ENCODE results near the gene TANC2. TPM values are rescaled to one million over a fixed set of nuclear protein-coding genes. Genes with fewer than 3 reads are reported as not detected.

Gene TANC2
- total RNA-seq = 10 to 100 TPM in 3 of 4 donors, 1 to 10 TPM in 1; 7.5 to 21.3 (median 14.6) TPM

DNA sequence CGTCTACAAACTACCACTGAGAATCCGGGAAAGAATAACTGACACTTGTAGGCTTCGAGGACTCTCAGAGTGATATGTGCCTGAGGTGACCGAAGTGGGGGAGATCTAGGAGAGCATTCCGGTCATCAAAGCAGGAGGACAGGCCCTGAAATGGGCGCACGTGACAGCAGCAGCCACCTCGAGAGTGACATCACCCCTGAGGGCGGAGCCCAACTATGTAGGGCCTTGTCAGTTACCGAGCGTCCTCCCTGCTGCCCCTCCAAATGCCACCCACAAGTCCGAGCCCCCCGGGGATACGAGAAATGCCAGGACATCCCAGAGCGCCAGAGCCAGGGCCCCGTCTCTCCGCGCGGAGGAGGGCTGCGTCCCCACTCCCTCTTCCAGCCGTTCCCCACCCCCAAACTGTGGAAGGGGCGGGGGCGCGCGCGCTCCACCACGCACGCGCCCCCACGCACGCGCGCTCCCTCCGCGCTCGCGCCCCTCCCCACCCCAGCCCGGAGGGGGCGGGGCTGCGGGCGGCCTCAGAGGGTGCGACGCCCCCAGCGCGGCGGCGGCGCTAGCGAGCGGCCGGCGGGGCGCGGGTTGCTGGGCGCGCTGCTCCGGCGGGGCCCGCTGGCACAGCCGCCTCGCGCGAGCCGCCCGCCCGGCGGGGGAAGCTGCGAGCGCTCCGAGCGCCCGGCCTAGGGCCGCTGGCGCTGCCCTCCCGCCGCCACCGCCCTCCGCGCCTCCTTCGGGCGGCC lies at the start of gene TANC2:
Gene TANC2, plus strand, starts transcription at position 550 of the 740 bp plus-strand sequence. CDS start 43,325 bp downstream, outside the sequence.
- peak; percentile 96 for DNase-seq (ENCODE audit: extremely low spot score)
- Histone ChIP-seq H3K9me3 (peaks cover 0 to 3% (median 0%) of the 10 kb centered on the region in 4 donors), H3K27ac (replicated peaks in 1 of 4) (peak within 1 kb of the TSS; percentile 85 to 92 (median 90)), H3K4me3 (peak within 1 kb of the TSS; percentile 80 to 98 (median 92)), H3K27me3 (no peaks in the 10 kb centered on the region), H3K36me3 (no peaks in the 10 kb centered on the region), H3K4me1 (peaks cover 14 to 30% (median 29%) of the 10 kb centered on the region in 4 donors)
- intact Hi-C loops (cut with DNase I) = loop anchor here (10.0 kb wide), 2 partner anchors 151 to 439 kb away; no protein-coding TSS in a partner anchor
- TF ChIP-seq POLR2A (IDR thresholded peaks at IDR 0.05; ENCODE audit: low read depth) = no peak
- no peak for TF ChIP-seq EP300 (IDR thresholded peaks at IDR 0.05)
- peak in 1 of 2 donors; percentile 72 for TF ChIP-seq POLR2AphosphoS5 (IDR thresholded peaks at IDR 0.05)
- TF ChIP-seq, protein P1, sequence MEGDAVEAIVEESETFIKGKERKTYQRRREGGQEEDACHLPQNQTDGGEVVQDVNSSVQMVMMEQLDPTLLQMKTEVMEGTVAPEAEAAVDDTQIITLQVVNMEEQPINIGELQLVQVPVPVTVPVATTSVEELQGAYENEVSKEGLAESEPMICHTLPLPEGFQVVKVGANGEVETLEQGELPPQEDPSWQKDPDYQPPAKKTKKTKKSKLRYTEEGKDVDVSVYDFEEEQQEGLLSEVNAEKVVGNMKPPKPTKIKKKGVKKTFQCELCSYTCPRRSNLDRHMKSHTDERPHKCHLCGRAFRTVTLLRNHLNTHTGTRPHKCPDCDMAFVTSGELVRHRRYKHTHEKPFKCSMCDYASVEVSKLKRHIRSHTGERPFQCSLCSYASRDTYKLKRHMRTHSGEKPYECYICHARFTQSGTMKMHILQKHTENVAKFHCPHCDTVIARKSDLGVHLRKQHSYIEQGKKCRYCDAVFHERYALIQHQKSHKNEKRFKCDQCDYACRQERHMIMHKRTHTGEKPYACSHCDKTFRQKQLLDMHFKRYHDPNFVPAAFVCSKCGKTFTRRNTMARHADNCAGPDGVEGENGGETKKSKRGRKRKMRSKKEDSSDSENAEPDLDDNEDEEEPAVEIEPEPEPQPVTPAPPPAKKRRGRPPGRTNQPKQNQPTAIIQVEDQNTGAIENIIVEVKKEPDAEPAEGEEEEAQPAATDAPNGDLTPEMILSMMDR (IDR thresholded peaks at IDR 0.05) = no peak
- WGBS = 5% methylated on average over 17 of the region's 81 CpGs

DNA sequence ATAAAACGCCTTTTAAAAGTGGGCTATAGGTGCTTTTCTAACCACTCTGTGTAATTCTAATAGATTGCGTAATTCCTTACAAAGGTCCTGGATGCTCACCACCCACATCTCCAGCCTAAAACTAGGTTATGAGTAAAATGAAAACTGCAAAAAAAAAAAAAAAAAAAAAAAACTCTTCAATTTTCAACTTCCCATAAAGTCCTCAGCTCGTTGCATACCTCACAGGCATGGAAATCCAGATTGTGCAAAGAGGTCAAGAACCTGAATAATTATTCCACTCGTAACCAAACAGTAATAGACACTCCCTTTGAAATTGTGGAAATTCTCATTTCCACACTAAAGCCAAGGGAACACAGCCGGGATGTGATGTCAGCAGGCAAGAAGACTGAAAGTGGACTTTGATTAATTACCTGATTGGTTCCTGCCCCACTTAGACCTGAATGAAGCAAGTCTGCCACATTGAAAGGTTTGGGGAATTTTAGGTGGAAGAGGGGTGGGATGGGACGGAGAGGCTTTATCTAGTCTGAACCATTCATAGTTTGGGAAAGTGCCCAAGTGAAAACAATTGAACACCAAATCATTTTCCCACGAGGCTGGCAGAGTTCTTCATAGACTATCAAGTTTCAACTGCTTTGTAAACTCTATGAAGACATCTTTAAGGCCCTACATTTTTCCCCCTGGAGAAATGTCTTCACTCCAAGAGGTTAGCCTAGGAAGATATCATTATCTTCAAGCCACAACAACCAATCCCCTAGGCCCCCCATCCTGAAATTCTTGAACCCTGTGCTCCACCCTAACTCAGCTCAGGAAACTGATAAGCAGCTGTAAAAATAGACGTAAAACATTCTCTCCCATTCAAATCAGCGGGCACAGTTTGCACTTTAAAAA lies 49.1 kb upstream of the TANC2 start:
- Histone ChIP-seq H3K27ac (replicated peaks in 1 of 4) (peak overlapping the region in 1 of 4 donors; percentile 12), H3K36me3 (no peaks in the 10 kb centered on the region), H3K27me3 (no peaks in the 10 kb centered on the region), H3K9me3 (no peaks in the 10 kb centered on the region), H3K4me1 (no peaks in the 10 kb centered on the region), H3K4me3 (no peak overlapping the region)
- WGBS = 59% methylated on average over 9 of the region's 9 CpGs
- DNase-seq (ENCODE audit: extremely low spot score) = no peak
- intact Hi-C loops (cut with DNase I) = no loop called here
- no peak for TF ChIP-seq EP300 (IDR thresholded peaks at IDR 0.05)
- TF ChIP-seq, protein P1 (IDR thresholded peaks at IDR 0.05) = no peak
- no peak for TF ChIP-seq POLR2AphosphoS5 (IDR thresholded peaks at IDR 0.05)
- no peak for TF ChIP-seq POLR2A (IDR thresholded peaks at IDR 0.05; ENCODE audit: low read depth)

DNA sequence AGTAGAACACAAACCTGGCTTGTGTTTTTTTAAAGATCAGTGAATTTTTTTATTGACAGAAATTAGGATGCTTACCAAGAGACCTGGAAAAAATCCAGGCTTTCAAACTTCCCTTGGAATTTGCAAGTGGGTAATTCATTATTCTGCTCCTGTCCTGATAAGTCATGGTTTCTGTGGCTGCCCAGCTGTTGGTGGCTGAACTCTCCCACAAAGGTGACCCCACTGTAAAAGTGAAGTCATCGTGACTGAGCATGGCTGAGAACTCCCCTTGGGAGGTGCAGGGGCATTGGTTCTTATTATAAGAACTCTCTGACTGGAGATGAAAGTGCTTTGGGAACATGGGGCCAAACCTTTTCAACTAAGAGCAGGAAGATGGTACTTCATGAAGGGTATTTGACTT lies 46.6 kb upstream of the TANC2 start:
- TF ChIP-seq POLR2A (IDR thresholded peaks at IDR 0.05; ENCODE audit: low read depth) = no peak
- TF ChIP-seq POLR2AphosphoS5 (IDR thresholded peaks at IDR 0.05) = no peak
- intact Hi-C loops (cut with DNase I) = no loop called here
- Histone ChIP-seq H3K9me3 (no peaks in the 10 kb centered on the region), H3K4me3 (no peak overlapping the region), H3K4me1 (no peaks in the 10 kb centered on the region), H3K27ac (replicated peaks in 1 of 4) (no peak overlapping the region), H3K36me3 (no peaks in the 10 kb centered on the region), H3K27me3 (no peaks in the 10 kb centered on the region)
- WGBS = 88% methylated on average over 1 of the region's 1 CpG
- DNase-seq (ENCODE audit: extremely low spot score) = no peak

DNA sequence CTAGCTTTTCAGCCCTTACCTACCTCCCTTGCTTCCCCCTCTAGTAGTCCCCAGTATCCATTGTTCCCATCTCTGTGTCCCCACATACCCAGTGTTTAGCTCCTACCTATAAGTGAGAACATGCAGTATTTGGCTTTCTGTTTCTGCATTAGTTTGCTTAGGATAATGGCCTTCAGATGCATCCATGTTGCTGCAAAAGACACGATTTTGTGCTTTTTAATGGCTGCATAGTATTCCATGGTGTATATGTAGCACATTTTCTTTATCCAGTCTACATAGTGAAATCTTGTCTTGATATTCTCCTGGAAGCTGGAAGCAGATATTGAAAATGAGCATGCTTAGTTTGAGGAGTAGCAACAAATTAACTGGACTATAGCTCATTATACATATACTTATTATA lies 45.7 kb upstream of the TANC2 start:
- intact Hi-C loops (cut with DNase I) = no loop called here
- no peak overlapping the region for H3K4me3 ChIP-seq
- no peaks in the 10 kb centered on the region for H3K36me3 ChIP-seq
- H3K9me3 ChIP-seq = no peaks in the 10 kb centered on the region
- no peak overlapping the region for H3K27ac ChIP-seq (replicated peaks in 1 of 4)
- WGBS = 96% methylated on average over 1 of the region's 1 CpG
- DNase-seq (ENCODE audit: extremely low spot score) = no peak
- TF ChIP-seq, protein P1 (IDR thresholded peaks at IDR 0.05) = no peak
- TF ChIP-seq POLR2AphosphoS5 (IDR thresholded peaks at IDR 0.05) (no peak), EP300 (IDR thresholded peaks at IDR 0.05) (no peak), POLR2A (IDR thresholded peaks at IDR 0.05; ENCODE audit: low read depth) (no peak)
- no peaks in the 10 kb centered on the region for H3K27me3 ChIP-seq
- no peaks in the 10 kb centered on the region for H3K4me1 ChIP-seq

DNA sequence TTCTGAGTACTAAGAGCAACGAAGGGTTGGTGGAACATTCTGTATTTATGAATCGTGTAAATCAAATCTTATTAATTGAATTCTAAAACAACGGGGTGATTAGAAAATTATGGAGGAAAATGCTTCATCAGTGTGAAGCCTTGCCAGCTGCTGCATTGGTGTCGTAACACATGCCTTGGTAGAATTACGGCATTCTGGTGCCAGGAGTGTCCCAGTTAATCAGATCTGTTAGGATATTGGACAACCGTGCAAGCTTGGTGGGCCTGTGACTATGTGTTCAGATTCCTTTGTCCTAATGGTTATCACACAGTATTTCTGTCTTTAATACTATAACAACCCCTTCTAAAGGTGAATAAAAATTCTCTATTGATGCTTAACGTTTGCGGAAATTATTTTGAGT lies 44.2 kb upstream of the TANC2 start:
- Histone ChIP-seq H3K27me3 (no peaks in the 10 kb centered on the region), H3K27ac (replicated peaks in 1 of 4) (no peak overlapping the region), H3K36me3 (no peaks in the 10 kb centered on the region), H3K4me1 (no peaks in the 10 kb centered on the region), H3K9me3 (no peaks in the 10 kb centered on the region), H3K4me3 (no peak overlapping the region)
- TF ChIP-seq POLR2A (IDR thresholded peaks at IDR 0.05; ENCODE audit: low read depth) (no peak), POLR2AphosphoS5 (IDR thresholded peaks at IDR 0.05) (no peak), EP300 (IDR thresholded peaks at IDR 0.05) (no peak)
- TF ChIP-seq, protein P1 (IDR thresholded peaks at IDR 0.05) = no peak
- WGBS = 93% methylated on average over 8 of the region's 8 CpGs
- intact Hi-C loops (cut with DNase I) = no loop called here
- peak; percentile 74 for DNase-seq (ENCODE audit: extremely low spot score)
